Stimulated activated CD8-positive, alpha-beta memory T cell treated with anti-CD3 and anti-CD28 coated beads, Interleukin-7, amount 100 ng/mL, for 1 hour (primary cell): ENCODE measurements around the gene PREX1.
"Not testable (repeated sequence)": the region's sequence is repeated elsewhere in the genome, so short reads cannot be mapped to it uniquely, and the experiment has no call there.

ENCODE experiments used
- DNase-seq, 2 donors: peaks; one replicate each; pipeline ENCODE4 v3.0.0-alpha.2; 2020; ENCODE audit warnings: low read depth in 2 of 2

PREX1 gene

GRCh38 chr20:48812600-48813445, 15.0 kb downstream of the PREX1 start:
- no peak for DNase-seq

- DNase-seq, result not testable (repeated sequence)
Measured at GRCh38 chr20:48812114-48812513, 15.7 kb downstream of the PREX1 start.

DNA sequence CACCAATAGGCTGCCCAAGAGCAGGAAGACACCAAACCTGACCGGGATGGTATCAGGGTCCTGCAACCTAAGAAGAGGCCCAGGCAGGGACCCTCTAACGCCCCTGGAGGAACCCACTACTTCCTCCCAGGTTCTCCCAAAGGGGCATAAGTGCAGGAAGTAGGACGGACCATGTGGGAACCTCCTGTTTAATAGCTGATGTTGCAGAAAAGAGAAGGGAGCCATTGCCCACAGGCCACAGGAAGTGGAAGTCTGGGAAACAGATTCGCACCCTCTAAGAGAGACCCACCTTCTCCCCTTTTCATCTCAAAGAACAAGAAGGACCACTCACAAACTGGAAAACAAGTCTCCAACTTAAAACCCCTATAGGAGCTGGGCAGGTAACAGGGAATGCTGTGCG, 18.1 kb downstream of the PREX1 start:
- no peak for DNase-seq

DNA sequence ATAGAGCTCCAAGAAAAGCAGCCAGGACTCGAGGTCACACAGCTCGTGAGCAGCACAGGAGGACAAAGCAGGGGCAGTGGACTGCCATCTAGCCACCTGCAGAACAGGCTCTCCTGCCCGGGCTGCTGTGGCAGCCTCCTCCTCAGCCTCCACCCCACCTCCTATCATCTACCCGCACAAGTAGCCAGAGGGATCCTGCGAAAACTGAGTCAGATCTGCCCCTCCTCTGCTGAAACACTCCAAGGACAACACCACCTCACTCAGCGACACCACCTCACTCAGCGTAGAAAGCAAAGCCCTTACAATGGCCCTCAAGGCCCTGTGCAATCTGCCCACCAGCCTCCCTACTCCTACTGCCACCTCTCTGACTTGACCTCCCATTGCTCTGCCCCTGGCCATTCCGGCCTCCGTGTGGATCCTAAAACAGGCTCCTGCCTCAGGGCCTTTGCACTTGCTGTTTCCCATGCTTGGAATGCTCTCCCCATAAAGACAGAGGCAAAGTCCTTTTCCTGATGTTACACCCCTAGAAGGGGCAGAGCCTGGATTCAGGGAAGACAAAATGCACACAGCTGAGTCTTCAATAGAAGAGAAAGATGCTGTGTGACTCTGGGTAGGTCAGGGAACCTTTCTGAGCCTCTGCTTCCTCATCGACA, 19.3 kb downstream of the PREX1 start:
- DNase-seq, result no peak

DNA sequence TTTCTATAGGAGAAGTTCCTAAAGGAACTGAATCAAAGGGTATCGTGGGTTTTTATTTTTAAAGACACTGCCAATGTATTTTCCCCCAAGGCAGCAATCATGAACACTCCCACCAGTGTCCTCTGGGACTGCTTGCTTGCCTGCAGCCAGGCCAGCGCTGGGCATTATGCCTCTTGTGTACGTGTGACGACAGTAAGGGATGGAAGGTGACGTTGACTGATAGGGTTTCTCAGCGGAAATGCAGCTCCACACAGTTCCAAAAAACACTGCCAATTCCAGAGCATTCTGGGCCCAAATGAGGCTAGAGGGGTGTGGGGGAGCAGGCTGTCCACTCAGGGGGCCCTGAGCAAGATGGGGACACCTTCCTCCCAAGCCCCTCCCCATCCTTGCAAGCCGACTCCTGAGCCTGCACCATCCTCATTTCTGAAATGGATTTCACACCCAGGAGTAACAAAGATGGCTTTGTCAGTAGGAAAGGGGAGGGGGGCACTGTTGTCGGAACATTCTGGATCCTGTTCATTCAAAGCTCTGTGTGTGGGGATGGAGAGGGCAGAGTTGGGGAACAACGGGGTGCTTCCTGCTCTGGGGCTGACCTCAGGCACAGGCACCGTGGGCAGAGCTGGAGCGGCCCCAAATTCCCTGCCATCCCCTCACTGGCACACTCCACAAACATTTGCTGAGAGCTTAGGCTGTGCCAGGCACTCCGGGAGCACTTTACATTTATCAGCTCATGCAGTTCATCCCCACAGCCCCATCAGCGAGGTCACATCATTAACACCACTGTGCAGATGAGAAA, 20.0 kb downstream of the PREX1 start:
- DNase-seq, result no peak

DNA sequence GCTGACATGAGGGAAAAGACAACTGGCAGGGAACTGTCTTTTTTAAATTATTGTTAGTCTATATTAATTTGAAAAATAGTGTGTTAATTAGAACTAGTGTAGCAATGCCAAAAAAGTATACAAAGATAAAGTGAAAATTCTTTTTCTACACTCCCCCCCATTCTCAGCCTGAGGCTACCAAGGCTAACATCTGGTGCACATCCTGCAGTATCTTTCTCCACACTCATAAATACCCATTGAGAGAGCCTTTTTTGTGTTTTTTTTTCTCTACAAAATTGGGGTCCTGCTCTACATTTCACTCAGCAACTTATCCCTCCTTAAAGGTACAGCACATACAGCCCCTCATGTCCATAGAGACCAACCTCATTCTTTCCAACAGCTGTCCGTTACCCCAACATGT, 20.7 kb downstream of the PREX1 start:
- DNase-seq, result no peak

DNA sequence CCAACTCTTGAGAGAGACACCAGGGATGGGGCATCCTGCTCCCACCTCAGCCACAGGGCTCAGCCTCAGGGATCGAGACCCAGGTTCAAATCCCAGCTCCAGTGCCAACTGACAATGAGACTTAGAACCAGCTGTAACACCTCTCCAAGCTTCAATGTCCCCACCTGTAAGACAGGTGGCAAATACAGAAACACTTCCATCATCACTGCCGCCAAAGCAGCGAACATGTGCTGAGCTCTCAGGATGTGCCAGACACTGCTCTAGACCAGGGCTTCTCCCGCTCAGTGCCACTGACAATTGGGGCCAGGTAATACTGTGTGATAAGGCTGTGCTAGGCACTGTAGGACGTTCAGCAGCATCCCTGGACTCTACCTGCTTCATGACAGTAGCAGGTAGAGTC, 22.1 kb downstream of the PREX1 start:
- DNase-seq, result no peak

- no peak for DNase-seq
Measured at GRCh38 chr20:48805286-48805685, 22.5 kb downstream of the PREX1 start.

- DNase-seq, result no peak
Measured at GRCh38 chr20:48804300-48804980, 23.4 kb downstream of the PREX1 start.

DNA sequence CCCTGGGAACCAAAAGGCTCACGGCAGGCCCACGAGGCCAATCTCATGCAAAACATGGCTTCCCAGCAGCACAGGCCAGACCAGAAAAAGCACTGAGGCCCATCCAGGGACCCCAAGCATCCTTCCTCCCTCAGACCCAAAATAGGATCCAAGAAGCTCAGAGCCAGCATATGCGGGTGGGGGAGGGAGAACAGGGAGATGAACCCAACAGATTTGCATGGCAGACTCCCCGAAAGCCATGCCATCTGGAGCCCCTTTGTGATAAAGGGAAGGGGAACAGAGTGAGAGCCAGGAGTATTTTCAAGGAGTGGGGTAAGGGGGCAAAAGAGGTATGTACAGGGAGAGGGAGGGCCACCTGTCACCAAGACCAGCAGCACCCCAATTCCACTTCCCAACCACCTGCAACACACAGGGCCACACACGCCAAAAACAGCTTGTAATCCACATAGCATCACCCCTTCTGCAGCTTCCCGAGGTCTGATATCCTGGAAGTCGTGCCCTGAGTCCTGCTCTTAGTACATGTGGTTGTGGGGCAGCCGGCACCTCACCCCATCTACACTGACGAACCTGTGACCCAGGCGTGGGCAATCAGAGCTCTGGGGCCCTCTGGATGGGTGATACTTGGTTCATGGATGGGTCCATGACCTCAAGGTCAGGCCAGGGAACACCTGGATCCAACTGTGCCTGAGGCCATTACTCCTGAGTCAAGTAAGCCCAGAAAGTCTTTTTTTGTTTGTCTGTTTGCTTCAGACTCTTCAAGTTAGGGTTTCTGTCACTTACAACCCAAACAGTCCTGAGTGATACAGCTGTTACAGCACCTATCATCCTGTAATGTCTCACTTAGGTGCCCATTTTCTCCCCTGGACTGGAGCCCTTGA, 24.4 kb downstream of the PREX1 start:
- no peak for DNase-seq

DNA sequence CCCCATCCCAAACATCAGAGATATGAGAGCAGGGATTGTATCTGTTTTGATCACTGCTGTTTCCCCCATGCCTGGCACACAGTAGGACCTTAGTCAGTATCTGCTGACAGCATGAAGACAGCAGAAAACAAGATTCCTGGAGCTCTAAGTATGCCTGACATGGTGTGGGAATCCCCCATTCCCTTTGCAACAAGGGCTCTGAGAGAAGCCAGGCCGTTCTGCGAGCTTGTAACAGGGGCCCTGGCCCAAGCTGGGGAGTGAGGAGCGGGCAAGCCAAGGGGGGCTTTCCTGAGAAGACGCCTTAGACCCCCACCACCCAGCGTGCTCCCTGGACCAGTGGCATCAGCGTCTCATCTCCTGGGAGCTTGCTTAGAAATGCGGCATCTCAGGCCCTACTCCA, 25.2 kb downstream of the PREX1 start:
- DNase-seq, result no peak

DNA sequence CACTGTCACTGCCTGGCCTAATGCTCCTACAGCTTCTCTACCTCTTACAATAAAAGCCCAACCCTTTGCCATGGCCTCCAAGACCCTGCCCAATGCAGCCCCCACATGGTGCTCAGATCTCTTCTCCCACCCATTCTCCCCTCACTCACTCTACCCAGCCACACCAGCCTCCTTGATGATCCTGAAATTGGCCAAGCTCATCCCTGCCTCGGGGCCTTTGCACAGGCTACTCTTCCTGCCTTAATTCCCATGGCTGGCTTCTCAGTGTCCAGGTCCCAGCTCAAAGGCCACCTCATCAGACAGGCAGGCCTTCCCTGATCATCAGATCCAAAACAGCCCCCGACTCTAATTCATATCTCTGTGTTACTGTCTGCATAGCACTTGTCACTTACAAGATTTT, 25.6 kb downstream of the PREX1 start:
- DNase-seq, result no peak

DNA sequence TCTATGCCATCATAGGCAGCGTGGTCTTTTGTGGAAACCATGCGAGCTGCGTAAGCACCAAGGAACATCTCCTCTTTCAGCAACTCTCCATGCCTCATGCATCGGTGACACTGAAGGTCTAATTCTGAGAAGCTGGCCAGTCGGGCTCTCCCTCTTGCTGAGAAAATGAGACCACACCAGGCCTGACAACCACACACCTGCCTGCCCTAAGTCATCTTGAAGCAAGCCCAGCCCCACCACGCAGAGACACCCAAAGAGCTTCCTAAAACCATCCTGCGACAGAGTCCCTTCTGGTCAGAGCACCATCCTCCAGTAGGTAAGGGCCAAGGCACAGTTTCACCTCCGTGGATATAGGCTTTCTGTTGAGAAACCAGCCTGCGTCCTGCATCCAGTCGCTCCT, 26.6 kb downstream of the PREX1 start:
- DNase-seq, result no peak

- no peak for DNase-seq
Measured at GRCh38 chr20:48800177-48800576, 27.6 kb downstream of the PREX1 start.

GRCh38 chr20:48799328-48800105, 28.3 kb downstream of the PREX1 start:
- DNase-seq, result no peak

- no peak for DNase-seq
Measured at GRCh38 chr20:48797850-48798747, 29.7 kb downstream of the PREX1 start.

GRCh38 chr20:48797275-48797825, 30.4 kb downstream of the PREX1 start:
- DNase-seq, result no peak

DNA sequence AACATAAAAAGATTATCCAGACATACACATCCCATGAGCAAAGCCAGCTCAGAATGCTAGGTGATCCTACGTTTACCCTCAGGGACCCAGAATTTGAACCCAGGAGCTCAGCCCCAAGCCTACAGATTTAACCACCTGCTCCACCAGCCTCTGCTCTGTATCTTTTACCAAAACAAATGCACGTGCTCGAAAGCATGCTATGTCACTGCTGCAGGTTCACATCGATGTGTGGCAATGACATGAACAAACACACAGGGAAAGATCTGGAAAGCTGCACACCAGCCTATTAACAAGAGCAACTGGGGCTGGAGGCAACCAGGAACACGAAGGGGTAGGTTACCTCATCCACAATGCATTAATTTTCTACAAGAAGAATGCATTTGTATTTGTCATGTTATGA, 32.1 kb downstream of the PREX1 start:
- DNase-seq, result no peak
